Hepatocyte (in vitro differentiated cells): ENCODE results near the gene FXYD5. TPM values are rescaled to one million over a fixed set of nuclear protein-coding genes. Genes with fewer than 3 reads are reported as not detected.
A peak's percentile ranks its signal among the peaks of the same experiment; 100 is the strongest.
"Not testable (repeated sequence)": the region's sequence is repeated elsewhere in the genome, so short reads cannot be mapped to it uniquely, and the experiment has no call there.

Source experiments
- DNase-seq: peaks from one replicate; pipeline ENCODE4 v3.0.0-alpha.2; 2016; ENCODE audit warnings: low spot score
- H2AFZ ChIP-seq: fragments of 200-600 bp; sonication (generic); 2 replicates; pipeline ENCODE4 v1.6.0; 2016; ENCODE audit warnings: antibody characterized with exemption, mild to moderate bottlenecking
- H3K27ac ChIP-seq: fragments of 200-600 bp; sonication (generic); 2 replicates; pipeline ENCODE4 v1.5.1; 2016; ENCODE audit warnings: mild to moderate bottlenecking
- H3K27me3 ChIP-seq: fragments of 200-600 bp; sonication (generic); 2 replicates; pipeline ENCODE4 v1.6.1; 2016
- H3K36me3 ChIP-seq: fragments of 200-600 bp; sonication (generic); replicated peaks from 2 replicates; pipeline ENCODE4 v1.5.1; 2016; ENCODE audit warnings: low read depth; ENCODE audit not compliant: insufficient read depth
- H3K4me1 ChIP-seq: fragments of 200-600 bp; sonication (generic); 2 replicates; pipeline ENCODE4 v1.5.1; 2016; ENCODE audit warnings: mild to moderate bottlenecking, moderate library complexity; ENCODE audit not compliant: insufficient read depth
- H3K4me2 ChIP-seq: fragments of 200-600 bp; sonication (generic); 2 replicates; pipeline ENCODE4 v1.6.0; 2016
- H3K4me3 ChIP-seq: fragments of 200-600 bp; sonication (generic); 2 replicates; pipeline ENCODE4 v1.5.1; 2016; ENCODE audit warnings: mild to moderate bottlenecking
- H3K79me2 ChIP-seq: fragments of 200-600 bp; sonication (generic); 2 replicates; pipeline ENCODE4 v1.6.0; 2017; ENCODE audit warnings: mild to moderate bottlenecking
- H3K9me2 ChIP-seq: fragments of 200-600 bp; sonication (generic); replicated peaks from 2 replicates; pipeline ENCODE4 v1.6.0; 2017; ENCODE audit warnings: mild to moderate bottlenecking; ENCODE audit not compliant: insufficient read depth
- H3K9me3 ChIP-seq: fragments of 200-600 bp; sonication (generic); 2 replicates; pipeline ENCODE4 v1.5.1; 2016; ENCODE audit warnings: low read depth, mild to moderate bottlenecking
- H4K20me1 ChIP-seq: fragments of 200-600 bp; sonication (generic); 2 replicates; pipeline ENCODE4 v1.6.0; 2016; ENCODE audit warnings: mild to moderate bottlenecking; ENCODE audit not compliant: insufficient read depth, poor library complexity, severe bottlenecking
- EZH2 ChIP-seq: fragments of 200-600 bp; sonication (generic); IDR thresholded peaks from 2 replicates; pipeline ENCODE4 v1.6.1; 2016; ENCODE audit warnings: antibody characterized with exemption, mild to moderate bottlenecking, borderline replicate concordance
- EZH2phosphoT487 ChIP-seq: fragments of 200-600 bp; sonication (generic); IDR thresholded peaks from one replicate; pipeline ENCODE4 v1.6.1; 2018; ENCODE audit warnings: antibody characterized with exemption, mild to moderate bottlenecking, low read depth, moderate library complexity; ENCODE audit not compliant: unreplicated experiment, severe bottlenecking
- WGBS: methylation state at CpG from one replicate; pipeline ENCODE4 v1.1.6; 2016; ENCODE audit warnings: low lambda C conversion rate; ENCODE audit errors: missing lambda C conversion rate; 5-methylcytosine and 5-hydroxymethylcytosine counted together
- polyA plus RNA-seq: library from polyadenylated mRNA; unstranded; fragments of >200 nt; fragmentation: Nextera tagmentation; extraction: Ambion mirVana; gene quantifications from 2 replicates; pipeline ENCODE4 v1.2.1, GENCODE V29; 2016
- total RNA-seq: library from RNA; depleted of rRNA; stranded (reverse); fragments of >200 nt; gene quantifications from 2 replicates; pipeline ENCODE4 v1.2.3, GENCODE V29; 2014
- TF ChIP-seq, protein P1 (sequence below): fragments of 200-600 bp; sonication (generic); IDR thresholded peaks from 2 replicates; pipeline ENCODE4 v1.5.1; 2016; ENCODE audit warnings: antibody characterized with exemption, mild to moderate bottlenecking; ENCODE audit not compliant: poor library complexity

Gene FXYD5
- total and polyA plus RNA-seq, 2 experiments from 2014 or later, result 36.4 to 81.1 TPM

DNA sequence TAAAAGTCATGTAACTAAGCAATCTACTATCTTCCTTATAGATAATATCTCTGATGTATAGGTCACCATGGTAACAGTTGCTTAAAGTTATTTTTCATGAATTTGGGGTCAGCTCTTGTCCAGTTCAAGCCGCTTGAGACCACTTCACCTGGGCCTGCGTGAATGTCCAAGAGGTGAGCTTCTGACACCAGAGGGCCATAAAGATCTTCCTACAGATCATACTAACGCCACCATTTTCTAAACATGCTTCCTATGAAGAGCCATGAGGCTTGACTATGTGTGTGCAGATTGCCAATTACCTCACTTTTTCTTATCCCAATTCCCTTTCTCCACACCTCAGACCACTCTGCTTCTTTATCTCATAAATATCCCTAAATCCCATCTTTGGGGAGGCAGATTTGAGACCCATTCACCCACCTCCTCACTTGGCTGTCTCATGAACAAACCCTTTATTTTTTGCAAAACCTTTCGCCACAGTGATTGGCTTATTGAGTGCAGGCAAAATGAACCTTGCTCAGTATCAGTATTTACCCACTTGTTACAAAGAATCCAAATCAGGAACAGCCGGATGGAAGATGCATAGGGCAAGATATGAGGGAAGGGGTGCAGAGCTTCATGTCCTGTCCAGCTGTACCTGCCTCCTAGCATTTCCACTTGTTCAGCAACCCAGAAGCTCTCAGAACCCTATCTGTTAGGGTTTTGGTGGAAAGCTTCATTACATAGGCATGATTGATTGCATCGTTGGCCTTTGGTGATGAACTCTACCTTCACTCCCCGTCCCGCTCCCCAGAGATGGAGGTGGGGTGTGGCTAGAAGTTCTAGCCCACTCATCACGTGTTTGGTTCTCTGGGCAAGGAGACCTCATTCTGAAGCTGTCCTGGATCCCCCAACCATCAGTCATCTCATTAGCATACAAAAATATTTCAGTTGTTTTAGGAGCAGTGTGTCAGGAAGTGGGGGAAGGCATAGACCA lies 39.8 kb downstream of the FXYD5 start:
- no peak overlapping the region for H3K27ac ChIP-seq

DNA sequence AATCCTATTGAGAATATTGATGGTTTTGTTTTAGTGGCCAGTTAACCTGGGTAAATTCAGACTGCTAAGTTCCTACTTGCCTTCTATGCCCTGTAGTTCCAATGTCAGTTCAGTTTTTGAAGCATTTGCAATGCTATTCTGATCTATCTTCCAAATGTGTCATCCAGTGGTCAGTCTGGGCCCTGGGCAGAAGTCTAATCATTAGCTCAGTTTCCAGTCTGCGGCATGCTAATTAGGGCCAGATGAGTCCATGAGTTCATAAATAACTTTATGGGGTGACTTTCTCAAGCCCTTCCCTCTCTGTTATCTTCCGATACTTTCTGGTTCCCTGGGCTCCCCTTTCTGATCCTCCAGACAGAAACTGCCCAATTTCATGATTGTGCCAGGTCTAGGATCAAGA lies 41.3 kb downstream of the FXYD5 start:
- 25% methylated on average over 2 of the region's 2 CpGs for WGBS

More for the DNA sequence above, 39.8 kb downstream of the FXYD5 start:
- TF ChIP-seq EZH2phosphoT487, result no peak
- no peak for TF ChIP-seq EZH2
- TF ChIP-seq, protein P1, sequence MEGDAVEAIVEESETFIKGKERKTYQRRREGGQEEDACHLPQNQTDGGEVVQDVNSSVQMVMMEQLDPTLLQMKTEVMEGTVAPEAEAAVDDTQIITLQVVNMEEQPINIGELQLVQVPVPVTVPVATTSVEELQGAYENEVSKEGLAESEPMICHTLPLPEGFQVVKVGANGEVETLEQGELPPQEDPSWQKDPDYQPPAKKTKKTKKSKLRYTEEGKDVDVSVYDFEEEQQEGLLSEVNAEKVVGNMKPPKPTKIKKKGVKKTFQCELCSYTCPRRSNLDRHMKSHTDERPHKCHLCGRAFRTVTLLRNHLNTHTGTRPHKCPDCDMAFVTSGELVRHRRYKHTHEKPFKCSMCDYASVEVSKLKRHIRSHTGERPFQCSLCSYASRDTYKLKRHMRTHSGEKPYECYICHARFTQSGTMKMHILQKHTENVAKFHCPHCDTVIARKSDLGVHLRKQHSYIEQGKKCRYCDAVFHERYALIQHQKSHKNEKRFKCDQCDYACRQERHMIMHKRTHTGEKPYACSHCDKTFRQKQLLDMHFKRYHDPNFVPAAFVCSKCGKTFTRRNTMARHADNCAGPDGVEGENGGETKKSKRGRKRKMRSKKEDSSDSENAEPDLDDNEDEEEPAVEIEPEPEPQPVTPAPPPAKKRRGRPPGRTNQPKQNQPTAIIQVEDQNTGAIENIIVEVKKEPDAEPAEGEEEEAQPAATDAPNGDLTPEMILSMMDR, result no peak
- no peaks in the 10 kb centered on the region for H3K79me2 ChIP-seq
- H3K27me3 ChIP-seq, result no peaks in the 10 kb centered on the region
- no peak for DNase-seq
- H3K36me3 ChIP-seq, result no peaks in the 10 kb centered on the region
- no peaks in the 10 kb centered on the region for H3K9me3 ChIP-seq
- H4K20me1 ChIP-seq, result no peaks in the 10 kb centered on the region
- 75% methylated on average over 9 of the region's 9 CpGs for WGBS
- no peaks in the 10 kb centered on the region for H3K4me1 ChIP-seq
- H3K4me2 ChIP-seq, result no peak overlapping the region
- no peak overlapping the region for H3K4me3 ChIP-seq
- no peak overlapping the region for H2AFZ ChIP-seq
- H3K9me2 ChIP-seq, result no peaks in the 10 kb centered on the region

DNA sequence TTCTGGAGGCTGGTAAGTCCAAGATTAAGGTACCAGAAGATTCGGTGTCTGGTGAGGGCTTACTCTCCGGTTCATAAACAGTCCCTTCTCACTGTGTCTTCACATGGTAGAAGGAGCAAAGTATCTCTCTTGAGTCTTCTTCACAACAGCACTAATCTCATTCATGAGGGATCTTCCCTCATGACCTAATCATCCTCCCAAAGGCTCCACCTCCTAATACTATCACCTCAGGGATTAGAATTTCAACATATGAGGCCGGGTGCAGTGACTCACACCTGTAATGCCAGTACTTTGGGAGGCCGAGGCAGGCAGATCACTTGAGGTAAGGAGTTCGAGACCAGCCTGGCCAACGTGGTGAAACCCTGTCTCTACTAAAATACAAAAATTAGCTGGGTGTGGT lies 42.3 kb downstream of the FXYD5 start:
- H3K9me3 ChIP-seq, H3K79me2 ChIP-seq, H3K4me3 ChIP-seq, H3K27me3 ChIP-seq, H3K36me3 ChIP-seq, H4K20me1 ChIP-seq, H2AFZ ChIP-seq, H3K4me2 ChIP-seq, DNase-seq, H3K9me2 ChIP-seq, H3K4me1 ChIP-seq: not testable (repeated sequence)
- 88% methylated on average over 6 of the region's 6 CpGs for WGBS
- H3K27ac ChIP-seq, result peak overlapping the region; percentile 60

More for the DNA sequence above, 41.3 kb downstream of the FXYD5 start:
- Histone ChIP-seq H3K36me3 (no peaks in the 10 kb centered on the region), H3K9me3 (no peaks in the 10 kb centered on the region), H3K4me3 (no peak overlapping the region), H2AFZ (no peak overlapping the region), H3K27me3 (no peaks in the 10 kb centered on the region), H3K79me2 (no peaks in the 10 kb centered on the region), H3K9me2 (no peaks in the 10 kb centered on the region), H3K4me1 (no peaks in the 10 kb centered on the region), H4K20me1 (no peaks in the 10 kb centered on the region), H3K4me2 (no peak overlapping the region), H3K27ac (peak overlapping the region; percentile 60)
- TF ChIP-seq EZH2 (no peak), EZH2phosphoT487 (no peak)
- TF ChIP-seq, protein P1, result no peak
- DNase-seq, result peak; percentile 32

DNA sequence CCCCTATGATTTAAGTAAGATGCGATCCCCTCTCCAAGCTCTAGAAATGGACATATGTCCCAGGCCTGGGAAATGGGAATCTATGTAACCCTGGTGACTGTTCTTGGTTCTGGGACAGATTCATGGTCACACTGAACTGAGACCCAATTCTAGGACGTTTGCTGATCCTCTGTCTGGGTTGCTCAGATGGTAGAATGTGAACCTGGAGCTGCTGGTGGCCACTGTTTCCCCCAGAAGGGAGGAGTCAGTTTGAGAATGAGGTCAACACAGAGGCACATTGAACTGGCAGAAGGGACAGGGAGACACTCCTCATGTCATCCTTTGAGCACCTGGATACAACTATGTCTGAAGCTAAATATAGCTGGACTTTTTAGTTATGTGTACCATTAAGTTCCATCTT lies 44.9 kb downstream of the FXYD5 start:
- Histone ChIP-seq H3K4me3 (no peak overlapping the region), H2AFZ (no peak overlapping the region), H3K27ac (no peak overlapping the region), H4K20me1 (no peaks in the 10 kb centered on the region), H3K4me2 (no peak overlapping the region), H3K9me3 (no peaks in the 10 kb centered on the region), H3K79me2 (no peaks in the 10 kb centered on the region), H3K4me1 (no peaks in the 10 kb centered on the region), H3K27me3 (no peaks in the 10 kb centered on the region), H3K9me2 (no peaks in the 10 kb centered on the region), H3K36me3 (no peaks in the 10 kb centered on the region)
- WGBS, result 48% methylated on average over 2 of the region's 2 CpGs
- no peak for DNase-seq
- TF ChIP-seq EZH2, result no peak
